Epithelial cell of prostate (primary cell): ENCODE data around the gene NUDT17.

ENCODE experiments used
- DNase-seq: peaks from one replicate; pipeline ENCODE4 v3.0.0-alpha.2; 2011; ENCODE audit warnings: low read depth, low spot score
- H3K27ac ChIP-seq: fragments of 450-650 bp; 2 replicates; pipeline ENCODE4 v1.5.1; 2017; ENCODE audit warnings: mild to moderate bottlenecking

NUDT17 gene

DNA sequence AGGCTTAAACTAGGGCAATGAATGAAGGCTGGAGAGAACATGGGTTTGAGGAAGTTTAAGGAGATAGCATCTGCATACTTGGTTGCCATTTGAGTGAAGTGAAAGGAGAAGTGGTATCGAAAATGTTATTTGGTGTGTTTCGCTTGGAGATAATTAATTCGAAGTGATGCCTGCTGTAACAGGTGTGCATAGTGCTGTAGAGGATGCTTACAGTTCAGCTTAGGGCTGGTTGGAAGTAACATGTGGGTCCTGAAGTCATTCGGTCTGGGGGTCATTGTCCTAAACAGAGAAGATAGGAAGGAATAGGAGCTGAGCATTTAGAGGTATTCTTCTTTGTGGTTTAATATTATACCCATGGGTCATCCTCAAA is 301 bp upstream of the NUDT17 start:
- DNase-seq, result no peak
- no peak overlapping the region for H3K27ac ChIP-seq

DNA sequence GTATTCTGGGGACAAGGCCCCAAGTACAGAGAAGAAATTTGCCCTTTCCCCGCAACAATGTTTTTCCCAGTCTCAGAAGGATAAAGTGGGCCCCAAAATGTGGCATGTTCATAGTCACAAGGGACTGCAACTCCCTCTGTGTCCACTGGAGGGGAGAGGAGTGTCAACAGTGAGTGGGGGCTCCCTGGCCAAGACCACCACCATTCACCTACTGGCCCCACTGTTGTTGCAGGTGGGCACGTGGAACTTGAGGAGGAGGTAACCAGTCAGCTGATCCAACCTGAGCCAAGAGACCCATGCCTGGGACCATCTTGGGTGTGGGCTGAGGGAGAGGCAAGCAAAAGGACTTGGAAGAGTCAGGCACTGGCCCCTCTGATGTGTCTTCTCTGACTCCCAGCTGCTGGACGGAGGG is 777 bp downstream of the NUDT17 start:
- DNase-seq, result no peak
- no peak overlapping the region for H3K27ac ChIP-seq

DNA sequence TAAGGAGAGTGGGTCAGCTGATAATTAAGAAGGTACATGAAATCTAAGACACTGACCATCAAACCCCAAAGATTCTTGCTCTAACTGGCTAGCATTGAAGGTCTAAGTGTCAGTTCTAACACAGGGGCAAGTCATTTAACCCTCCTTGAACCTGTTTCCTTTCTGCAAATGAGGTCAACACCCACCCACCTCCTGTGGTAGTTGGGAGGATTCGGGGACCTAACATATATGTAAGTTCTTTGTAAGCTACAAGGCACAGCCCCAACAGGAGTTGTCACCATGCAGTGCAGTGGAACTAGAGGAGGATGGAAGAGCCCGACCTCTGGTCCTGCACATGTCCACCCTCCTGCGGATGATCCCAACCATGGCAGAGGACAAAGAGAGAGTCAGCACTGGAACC is 2.4 kb downstream of the NUDT17 start:
- no peak overlapping the region for H3K27ac ChIP-seq
- no peak for DNase-seq

DNA sequence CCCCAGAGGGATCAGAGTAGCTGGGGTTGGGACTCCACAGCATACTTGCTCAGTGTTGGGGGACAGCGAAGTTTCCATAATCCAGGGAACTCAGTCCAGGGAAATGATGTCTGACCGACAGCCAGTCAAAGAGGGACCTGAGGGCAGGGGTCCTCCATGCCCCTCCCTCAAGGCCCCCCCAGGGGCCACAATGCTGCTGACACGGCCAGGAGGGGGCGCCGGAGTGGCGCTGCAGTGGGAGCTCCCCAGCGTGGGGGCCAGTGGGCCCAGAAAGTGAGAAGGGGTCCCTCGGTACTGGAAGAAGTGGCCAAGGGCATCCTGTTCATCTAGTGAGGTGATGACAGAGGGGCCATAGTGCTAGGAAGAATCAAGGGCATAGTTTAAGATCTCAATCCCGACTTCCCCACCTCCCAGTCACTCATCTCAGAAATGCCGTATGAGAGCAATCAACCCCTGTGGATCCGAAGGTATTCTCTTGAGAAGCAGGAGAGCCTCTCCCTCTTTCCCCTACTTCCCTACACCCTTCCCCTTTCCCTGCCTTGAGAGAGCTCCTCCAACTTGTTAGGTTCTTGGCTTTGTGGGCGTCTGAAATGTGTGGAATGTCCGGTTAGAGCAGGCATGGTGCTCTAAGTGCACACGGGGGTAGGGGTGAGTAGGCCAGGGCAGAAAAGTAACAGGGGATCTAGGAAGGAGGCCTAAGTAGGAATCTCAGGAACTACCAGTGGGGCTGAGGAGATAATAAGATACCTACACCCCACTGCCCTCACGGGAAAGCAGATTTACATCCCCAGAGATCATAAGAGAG is 4.1 kb downstream of the NUDT17 start:
- H3K27ac ChIP-seq, result peak overlapping the region; percentile 23
- DNase-seq, result no peak

DNA sequence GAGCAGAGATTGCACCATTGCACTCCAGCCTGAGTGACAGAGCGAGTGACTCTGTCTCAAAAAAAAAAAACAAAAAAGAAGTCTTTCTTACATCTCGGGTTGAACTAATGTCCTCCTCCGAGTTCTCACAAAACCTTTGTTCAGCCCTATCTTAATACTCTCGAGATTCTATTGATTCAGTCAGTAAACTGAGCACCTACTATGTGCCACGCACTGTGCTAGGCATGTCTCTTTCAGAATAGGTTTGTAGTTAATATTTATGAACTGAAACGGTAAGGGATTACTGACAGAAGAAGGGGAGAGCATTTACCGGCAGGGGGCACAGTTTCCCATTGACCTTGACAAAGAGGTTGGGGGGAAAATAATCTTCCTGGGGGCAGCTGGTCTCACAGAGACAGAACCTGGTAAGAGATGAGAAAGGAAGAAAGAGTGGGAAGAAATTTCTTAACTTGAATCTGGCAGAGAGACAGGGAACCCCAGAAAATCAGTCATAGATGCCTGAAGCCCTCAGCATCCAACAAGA is 10.1 kb downstream of the NUDT17 start:
- no peak for DNase-seq
- no peak overlapping the region for H3K27ac ChIP-seq

DNA sequence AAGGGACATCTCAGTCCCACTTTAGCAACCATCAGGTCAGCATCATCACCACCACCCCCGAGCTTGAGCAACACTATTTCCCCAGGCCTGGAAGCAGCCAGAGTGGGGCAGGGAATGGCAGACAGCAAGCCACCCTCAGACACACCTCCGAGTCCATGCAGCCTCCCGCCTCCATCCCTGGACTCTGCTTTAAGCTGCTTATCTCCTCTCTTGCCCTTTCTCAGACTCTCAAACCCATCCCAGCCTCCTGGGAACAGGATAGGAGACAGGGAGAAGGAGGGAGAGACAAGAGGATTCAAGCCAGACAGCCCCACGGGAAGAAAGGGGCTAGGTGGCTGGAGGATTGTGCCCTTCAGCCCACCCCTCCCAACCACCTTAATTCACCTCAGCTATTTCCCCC is 11.7 kb downstream of the NUDT17 start:
- no peak for DNase-seq
- no peak overlapping the region for H3K27ac ChIP-seq

DNA sequence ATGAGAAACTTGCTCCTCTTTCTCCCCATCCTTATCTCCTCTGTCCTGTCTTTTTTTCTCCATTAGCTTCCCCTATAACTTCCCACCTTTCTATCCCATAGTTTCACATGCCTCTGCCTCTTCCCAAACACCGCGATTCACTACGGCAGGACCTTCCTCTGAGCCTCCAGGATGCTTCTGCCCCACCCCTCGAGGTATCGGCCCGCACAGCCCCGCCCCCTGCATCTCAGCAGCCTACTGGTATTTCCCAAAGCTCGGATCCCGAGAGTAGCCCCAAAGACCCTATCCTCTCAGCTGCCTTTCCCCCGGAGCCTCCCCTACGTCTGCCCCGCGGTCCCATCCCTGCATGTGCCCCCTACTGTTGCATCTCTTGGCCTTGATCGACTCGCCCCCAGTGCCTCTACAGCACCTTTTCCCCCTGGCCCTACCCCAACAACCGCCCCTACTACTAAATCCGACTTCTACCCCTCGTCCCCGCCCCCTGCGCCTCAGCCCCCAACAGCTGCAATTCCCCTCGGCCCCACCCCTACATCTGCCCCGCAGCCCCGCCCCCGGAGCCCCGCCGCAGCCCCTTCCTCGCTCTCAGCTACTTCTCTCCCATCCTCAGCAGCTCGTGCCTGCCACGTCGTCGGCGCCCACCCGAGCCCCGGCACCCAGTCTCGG is 12.9 kb downstream of the NUDT17 start:
- peak overlapping the region; percentile 65 for H3K27ac ChIP-seq
- DNase-seq, result no peak

DNA sequence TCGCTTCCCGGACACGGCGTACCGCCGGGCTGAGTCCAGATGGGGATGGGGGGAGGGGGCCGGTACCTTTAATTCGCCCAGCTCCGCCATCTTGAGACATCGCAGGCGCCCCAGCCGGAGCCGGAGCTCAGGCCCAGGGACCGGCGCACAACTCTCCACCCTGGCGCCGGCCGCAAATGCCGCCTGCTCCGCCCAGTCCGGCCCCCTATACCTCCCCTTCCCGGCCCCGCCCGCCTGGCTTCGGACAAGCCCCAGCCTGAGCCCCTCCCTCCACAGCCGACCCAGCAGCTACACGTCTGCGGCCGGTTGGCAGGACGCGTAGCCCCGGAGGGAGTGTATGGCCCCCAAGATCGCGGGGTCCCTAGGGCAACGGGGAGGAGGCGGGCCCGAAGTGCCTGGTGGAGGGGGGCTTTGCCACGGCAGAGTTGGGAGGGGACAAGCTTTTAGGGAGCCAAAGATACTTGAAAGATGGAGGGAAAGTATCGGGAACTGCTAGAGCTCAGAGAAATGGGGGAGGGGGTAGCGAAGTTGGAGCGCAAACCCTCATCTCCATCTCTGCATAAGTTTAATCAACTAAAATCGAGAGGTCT is 13.6 kb downstream of the NUDT17 start, which contains the start of gene PIAS3:
Gene PIAS3, minus strand, starts transcription at position 181 of the 590 bp plus-strand sequence. Its CDS starts 91 bp downstream, at position 90.
- DNase-seq, result peak; percentile 72
- peak within 1 kb of the TSS; percentile 65 for H3K27ac ChIP-seq

DNA sequence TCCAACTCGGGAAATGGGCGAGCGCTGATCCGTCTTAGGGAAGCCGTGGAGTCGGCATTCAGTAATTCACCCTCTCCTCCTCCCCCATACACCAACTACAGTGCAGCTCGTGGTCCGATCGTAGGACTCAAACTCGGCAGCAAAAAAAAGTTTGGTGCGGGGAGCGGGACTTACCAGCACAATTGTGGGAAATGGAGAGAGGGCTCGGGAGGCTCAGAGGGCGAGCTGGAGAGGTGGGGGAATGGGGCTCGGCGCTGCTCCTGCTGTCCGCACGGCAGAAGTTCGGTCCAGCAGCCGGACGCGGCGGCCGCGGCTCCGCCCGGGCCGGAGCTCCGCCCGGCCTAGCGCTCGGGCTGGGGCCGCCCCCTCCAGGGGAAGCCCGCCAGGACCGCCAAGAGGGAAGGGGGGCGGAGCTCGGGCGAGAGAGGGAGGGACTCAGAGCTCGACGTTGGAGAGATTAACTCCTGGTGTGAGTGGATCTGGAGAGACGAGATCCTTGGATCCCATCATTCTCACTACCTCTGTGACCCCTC is 14.1 kb downstream of the NUDT17 start:
- DNase-seq, result no peak
- peak overlapping the region; percentile 65 for H3K27ac ChIP-seq

DNA sequence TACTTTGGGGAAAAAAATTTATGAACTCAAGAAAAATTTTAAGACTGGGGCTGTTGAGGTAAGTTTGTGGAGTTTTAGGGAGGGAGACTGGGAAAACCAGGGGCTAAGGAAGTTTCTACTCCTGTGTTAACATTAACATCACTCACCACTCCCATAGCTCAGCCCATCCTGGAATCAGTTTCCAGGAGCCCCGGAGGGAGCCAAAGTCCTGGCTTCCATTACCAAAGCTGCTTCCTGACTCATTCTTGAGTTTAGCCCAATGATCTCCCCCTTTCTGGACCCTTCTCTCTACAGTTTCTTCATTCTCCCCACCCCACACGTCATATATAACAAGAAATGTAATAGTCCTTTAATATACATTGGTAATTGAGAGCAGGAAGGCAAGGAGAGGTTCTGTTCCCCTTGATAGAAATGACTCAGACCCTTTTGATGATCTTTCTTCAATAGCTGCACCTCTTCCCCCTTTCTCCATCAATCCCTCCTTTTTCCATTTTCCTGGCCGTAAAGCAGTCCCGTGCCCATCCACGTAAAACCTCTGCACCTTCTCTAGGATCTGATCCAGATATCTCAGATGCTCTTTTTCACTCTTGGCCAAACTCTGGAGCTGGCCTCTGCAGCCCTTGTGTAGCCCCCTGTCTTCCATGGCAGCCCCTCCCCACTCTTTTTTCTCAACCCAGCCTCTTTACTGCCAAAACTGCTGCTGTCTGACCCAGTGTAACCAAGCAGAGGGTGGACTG is 18.0 kb downstream of the NUDT17 start:
- no peak overlapping the region for H3K27ac ChIP-seq
- no peak for DNase-seq

DNA sequence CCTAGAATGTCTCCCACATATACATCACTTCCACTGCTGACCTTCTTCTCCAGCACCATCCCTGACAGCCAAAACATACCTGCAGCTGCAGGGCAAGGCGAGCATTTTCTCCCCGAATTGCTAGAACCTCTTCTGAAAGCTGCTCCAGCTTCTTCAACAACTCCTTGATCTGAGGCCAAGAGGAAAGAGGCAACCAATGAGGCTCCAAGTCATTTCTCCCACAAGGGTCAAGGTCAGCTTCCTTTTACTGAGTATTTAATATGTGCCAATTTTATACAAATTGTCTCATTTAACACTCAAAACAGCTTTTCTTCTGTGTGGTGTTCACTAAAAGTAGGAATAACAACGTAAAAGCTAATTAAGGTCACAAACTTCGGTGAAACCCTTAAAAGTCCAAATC is 22.8 kb downstream of the NUDT17 start:
- H3K27ac ChIP-seq, result no peak overlapping the region
- no peak for DNase-seq

DNA sequence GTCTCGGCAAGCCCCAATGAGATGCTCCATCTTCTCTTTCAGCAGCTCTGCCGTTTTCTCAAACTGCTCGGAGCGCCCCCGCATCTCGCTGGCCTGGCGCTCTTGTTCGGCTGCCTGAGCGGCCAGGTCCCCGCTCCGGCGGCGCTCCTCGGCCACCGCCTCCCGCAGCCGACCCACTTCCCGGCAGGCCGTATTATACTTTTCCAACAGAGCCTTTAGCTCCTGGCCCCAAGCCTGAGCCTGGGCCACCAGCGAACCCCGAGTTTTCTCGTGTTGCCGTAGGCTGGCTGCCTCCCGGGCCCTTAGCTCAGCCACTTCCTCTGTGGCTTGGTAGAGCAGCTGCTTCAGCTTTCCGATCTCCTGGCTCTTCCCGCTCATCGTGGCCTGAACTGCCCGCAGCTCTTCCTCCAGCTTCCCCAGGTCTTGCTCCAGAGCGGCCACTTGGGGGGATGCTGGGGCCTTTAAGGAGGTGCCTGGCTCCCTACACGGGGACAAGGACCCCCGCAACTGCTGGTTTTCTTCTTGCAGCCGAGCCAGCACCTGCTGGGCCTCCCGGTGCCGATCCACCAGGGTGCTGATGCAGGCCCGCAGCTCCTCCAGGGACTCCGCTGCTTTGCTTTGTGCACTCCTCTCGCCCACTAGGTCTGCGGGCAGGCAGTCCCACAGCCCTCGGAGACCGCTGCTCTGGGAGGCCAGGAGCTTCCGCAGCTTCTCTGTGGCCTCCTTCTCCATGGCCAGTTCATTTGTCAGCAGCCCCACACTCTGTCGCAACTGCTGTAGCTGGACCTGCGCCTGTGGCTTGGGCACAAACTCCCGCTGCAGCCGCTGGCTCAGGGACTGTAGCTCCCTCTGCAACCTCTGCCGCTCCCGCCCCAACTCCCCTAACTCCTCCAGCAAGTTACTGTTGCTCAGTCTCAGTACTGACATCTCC is 26.8 kb downstream of the NUDT17 start:
- no peak for DNase-seq
- H3K27ac ChIP-seq, result no peak overlapping the region

DNA sequence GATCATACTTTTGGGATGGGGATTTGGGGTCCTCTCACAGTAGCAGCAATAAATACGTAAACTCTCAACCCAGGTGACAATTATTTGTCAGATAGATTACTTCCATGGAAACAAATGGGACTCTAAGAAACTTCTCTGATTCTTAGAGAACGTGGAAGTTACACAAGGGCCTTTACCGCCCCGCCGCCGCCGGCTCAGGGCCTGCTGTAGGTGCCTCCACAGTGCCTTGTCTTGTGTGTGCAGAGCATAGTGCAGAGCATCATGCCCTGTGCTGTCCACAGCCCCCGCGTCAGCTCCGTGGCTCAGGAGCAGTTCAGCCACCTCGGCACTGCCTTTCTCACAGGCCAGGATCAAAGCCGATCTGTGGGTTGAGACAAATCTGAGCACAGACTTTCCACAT is 29.2 kb downstream of the NUDT17 start:
- no peak overlapping the region for H3K27ac ChIP-seq
- DNase-seq, result no peak

DNA sequence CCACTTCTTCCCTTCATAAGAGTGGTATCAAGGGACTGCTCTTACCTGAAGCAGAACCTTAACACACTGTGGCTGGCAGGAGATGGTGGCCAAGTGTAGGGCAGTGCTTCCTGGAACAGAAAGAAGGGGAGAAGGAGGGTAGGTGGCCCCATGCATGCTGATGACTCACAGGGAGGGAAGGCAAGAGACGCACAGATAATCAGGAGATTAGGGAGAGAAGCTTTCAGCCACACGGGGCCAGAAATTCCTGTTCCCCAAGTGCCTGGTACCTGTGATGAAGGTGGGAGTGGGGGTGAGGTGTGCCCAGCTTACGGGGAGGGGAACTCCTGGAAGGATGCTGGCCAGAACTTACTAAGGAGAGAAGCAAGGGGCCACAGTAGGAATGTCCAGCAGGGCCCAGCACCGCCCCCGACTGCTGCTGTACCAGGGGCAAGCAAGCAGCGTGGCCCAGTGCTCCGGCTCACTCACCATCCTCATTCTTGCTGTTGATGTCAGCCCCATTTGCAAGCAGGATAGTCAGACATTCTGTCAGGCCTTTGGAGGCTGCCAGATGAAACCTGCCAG is 32.6 kb downstream of the NUDT17 start:
- DNase-seq, result peak; percentile 59
- peak overlapping the region; percentile 69 for H3K27ac ChIP-seq

DNA sequence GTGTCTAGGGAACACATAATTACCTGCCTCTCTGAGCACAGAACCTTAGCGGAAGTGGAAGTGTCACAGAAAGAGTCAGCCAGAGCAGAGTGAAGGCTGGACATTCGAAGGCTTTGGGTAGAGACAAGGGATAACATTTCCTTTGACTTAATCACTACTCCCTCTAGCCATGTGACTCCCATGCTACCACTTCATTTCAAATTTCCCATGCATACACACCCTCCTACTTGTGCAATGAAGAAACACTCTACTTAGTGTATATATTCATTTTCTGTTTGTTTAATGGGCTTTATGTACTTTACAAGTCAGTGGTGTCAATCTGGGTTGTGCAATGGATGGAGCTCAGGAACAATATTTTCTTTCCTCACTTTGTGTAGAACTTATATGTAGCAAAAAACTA is 33.3 kb downstream of the NUDT17 start:
- peak; percentile 63 for DNase-seq
- H3K27ac ChIP-seq, result peak overlapping the region; percentile 69

DNA sequence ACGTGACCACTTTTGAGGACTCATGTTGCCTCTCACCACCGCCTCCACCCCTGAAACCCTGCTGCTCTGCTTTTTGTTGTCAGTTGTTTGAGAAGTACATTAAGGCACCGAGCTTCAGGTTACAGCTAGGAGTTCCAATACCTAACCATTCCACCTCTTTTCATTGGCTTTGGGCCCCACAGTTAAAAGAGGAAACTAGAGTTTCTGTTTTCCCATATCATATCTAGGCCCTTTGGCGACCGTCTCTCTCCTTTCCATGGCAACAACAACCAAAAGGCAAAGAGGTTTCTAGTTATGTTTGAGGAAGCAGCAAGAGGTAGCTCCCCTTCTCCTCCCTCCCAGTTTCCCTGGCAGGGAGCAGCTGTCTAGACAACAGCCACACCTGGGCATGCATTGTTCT is 34.3 kb downstream of the NUDT17 start:
- peak overlapping the region; percentile 69 for H3K27ac ChIP-seq
- DNase-seq, result no peak

DNA sequence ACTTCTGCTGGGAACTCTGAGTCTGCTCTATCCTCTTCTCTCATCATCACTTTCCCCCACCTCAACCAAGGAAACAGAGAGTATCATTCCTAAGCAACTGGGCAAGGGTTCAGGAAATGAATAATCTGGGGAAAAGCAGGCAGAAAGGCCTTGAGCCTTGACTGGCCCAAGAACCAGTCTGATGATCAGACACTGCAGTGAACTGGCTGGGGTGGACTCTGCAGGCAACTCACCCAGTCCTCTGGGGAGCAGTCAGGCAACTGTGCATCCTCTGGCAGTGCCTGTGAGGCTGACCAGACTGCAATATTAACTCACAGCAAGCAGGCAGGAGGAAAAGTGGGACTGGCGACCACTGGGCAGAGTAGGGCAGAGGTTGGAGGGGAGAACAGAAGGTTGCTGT is 39.2 kb downstream of the NUDT17 start:
- no peak for DNase-seq

DNA sequence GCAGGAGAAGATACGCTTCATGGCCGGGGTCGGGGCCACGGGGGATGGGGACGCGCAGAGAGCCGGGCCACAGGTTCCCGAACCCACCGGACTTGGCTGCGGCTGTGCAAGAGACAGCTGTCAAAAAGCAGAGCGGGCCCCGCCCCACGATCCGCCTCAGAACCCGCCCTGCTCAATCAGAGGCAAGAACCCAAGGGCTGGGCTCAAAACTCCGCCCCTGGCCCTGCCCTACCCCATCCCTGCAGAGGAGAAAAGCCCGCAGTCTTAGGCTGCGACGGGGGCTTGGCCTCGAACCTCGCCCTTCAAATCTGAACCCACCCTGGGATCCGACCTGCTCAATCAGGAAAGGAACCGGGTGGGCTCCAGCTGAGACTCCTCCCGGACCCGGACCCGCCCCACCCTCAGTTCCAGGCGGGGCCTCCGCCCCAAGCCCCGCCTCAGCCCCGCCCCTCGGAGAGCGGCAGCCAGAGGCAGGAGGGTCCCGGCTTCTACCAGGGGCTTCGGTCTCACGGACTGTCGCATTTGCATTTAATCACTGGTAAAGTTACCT is 40.4 kb downstream of the NUDT17 start, which contains the start of gene ANKRD35:
Gene ANKRD35, minus strand, starts transcription at position 129 of the 550 bp plus-strand sequence. Its CDS starts 108 bp downstream, at position 21.
- no peak within 1 kb of the TSS for H3K27ac ChIP-seq
- DNase-seq, result no peak

More for the DNA sequence above, 39.2 kb downstream of the NUDT17 start:
- H3K27ac ChIP-seq, result no peak overlapping the region
